Kidney (tissue), 14 donors: ENCODE data around the gene MAPKAP1. TPM values are rescaled to one million over a fixed set of nuclear protein-coding genes. Genes with fewer than 3 reads are reported as not detected.

ENCODE experiments used
- DNase-seq, 5 donors: peaks; one replicate each; pipeline ENCODE4 v3.0.0-alpha.2; 2013 to 2020
- FAIRE-seq: peaks from 2 replicates; lab custom pipeline; 2012; peaks lifted over from hg19 to GRCh38; lab: Jason Lieb, UNC
- H3K27ac ChIP-seq, 2 donors: one replicate each; pipeline ENCODE4 v1.7.0; 2013; ENCODE audit warnings: low read depth in 2 of 2, low read length in 2 of 2, inconsistent platforms in 1 of 2
- H3K27me3 ChIP-seq: one replicate; pipeline ENCODE4 v1.7.1; 2013; ENCODE audit warnings: low read length, inconsistent platforms; ENCODE audit not compliant: control insufficient read depth, insufficient read depth
- H3K36me3 ChIP-seq, 3 donors: one replicate each; pipeline versions ENCODE4 v1.7.0 to v1.7.1; 2013; ENCODE audit warnings: low read length in 3 of 3, control low read depth in 1 of 3, inconsistent platforms in 1 of 3; ENCODE audit not compliant: insufficient read depth in 3 of 3, control insufficient read depth in 2 of 3
- H3K4me1 ChIP-seq, 3 donors: one replicate each; pipeline versions ENCODE4 v1.7.0 to v1.7.1; 2013; ENCODE audit warnings: low read length in 3 of 3, inconsistent platforms in 1 of 3, low read depth in 1 of 3; ENCODE audit not compliant: control insufficient read depth in 2 of 3, insufficient read depth in 2 of 3
- H3K4me3 ChIP-seq, 3 donors: one replicate each; pipeline versions ENCODE4 v1.7.0 to v1.8.1; 2013; ENCODE audit warnings: low read length in 3 of 3, control low read depth in 1 of 3, inconsistent platforms in 1 of 3
- H3K9ac ChIP-seq, 3 donors: one replicate each; pipeline versions ENCODE4 v1.7.0 to v1.7.1; 2013; ENCODE audit warnings: low read length in 3 of 3, control low read depth in 1 of 3, inconsistent platforms in 1 of 3
- H3K9me3 ChIP-seq, 3 donors: one replicate each; pipeline versions ENCODE4 v1.7.0 to v1.7.1; 2013; ENCODE audit warnings: low read length in 3 of 3, control low read depth in 1 of 3, inconsistent platforms in 1 of 3; ENCODE audit not compliant: control insufficient read depth in 2 of 3, insufficient read depth in 1 of 3
- intact Hi-C: fragments of 100-400 bp; cut with DNase I; formaldehyde crosslinking; loops from one replicate; pipeline ENCODE4 v1.11.1; 2022
- polyA plus RNA-seq: library from polyadenylated mRNA; stranded (reverse); fragments of 350-450 nt; fragmentation: Illumina TruSeq; extraction: RNeasy Lipid Tissue Mini Kit (QIAGEN cat#74804); gene quantifications from one replicate; pipeline ENCODE4 v1.2.3, GENCODE V29; 2014; ENCODE audit warnings: low read depth, low replicate concordance; ENCODE audit not compliant: insufficient read depth
- total RNA-seq: library from RNA; stranded (reverse); fragmentation: NEBNext Ultra II Directional; extraction: Animal tissue kit (Norgen Biotek cat#: 25700); gene quantifications from one replicate; pipeline ENCODE4 v1.2.1, GENCODE V29; 2021
- TF ChIP-seq, protein P1 (sequence below): IDR thresholded peaks from 3 replicates; pipeline ENCODE4 v1.5.1; 2012; ENCODE audit warnings: mild to moderate bottlenecking, moderate library complexity, borderline replicate concordance; ENCODE audit not compliant: insufficient read depth; ENCODE audit errors: extremely low read depth
- donor health status: control.
- donor health status: control.
- donor health status: control.
- donor health status: control.
- donor health status: control.
- donor health status: DM: yes; HTN: yes; CAD: no.
- donor health status: Normal renal cell carcinoma (clear cell type).

The MAPKAP1 gene
- total and polyA plus RNA-seq, 2 donors from 2014 or later = 70.5 to 99.4 TPM

DNA sequence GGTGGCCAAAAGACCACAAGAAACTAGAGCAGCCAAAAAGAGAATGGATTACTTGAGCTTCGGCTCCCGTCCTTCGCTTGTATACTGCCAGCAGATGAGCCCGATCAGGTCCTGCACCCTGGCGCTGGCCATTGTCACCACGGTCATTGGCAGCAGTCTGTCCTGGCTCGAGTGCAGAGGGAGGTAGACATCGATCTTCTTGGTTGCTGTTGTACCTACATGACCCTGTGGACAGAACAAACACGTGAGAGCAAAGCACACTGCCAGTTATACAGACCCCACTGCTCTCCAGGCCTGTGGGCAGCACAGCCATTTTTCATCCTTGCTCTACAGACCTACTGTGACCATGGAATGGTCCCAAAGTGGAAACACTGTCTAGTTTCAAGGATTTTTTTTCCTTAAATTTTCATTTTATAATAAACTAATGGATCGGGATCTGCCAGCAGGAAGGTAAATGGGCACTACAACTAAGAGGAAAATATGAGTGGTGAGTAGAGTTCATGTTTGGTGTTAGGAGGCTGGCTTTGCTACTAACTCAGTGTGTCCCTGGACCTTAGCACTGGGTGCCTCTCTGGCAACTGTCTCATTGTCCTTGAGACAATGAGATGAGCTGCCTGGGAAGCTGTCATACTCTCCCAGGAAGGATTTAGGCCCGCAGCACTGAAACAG is 121.4 kb downstream of the MAPKAP1 start:
- TF ChIP-seq, protein P1, sequence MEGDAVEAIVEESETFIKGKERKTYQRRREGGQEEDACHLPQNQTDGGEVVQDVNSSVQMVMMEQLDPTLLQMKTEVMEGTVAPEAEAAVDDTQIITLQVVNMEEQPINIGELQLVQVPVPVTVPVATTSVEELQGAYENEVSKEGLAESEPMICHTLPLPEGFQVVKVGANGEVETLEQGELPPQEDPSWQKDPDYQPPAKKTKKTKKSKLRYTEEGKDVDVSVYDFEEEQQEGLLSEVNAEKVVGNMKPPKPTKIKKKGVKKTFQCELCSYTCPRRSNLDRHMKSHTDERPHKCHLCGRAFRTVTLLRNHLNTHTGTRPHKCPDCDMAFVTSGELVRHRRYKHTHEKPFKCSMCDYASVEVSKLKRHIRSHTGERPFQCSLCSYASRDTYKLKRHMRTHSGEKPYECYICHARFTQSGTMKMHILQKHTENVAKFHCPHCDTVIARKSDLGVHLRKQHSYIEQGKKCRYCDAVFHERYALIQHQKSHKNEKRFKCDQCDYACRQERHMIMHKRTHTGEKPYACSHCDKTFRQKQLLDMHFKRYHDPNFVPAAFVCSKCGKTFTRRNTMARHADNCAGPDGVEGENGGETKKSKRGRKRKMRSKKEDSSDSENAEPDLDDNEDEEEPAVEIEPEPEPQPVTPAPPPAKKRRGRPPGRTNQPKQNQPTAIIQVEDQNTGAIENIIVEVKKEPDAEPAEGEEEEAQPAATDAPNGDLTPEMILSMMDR = no peak
- Histone ChIP-seq H3K36me3 (no peaks in the 10 kb centered on the region), H3K4me3 (no peak overlapping the region), H3K27me3 (no peaks in the 10 kb centered on the region), H3K9ac (no peak overlapping the region), H3K9me3 (no peaks in the 10 kb centered on the region), H3K4me1 (peaks cover 0 to 1% (median 0%) of the 10 kb centered on the region in 3 donors), H3K27ac (no peak overlapping the region)
- intact Hi-C loops = no loop called here
- DNase-seq (no peak), FAIRE-seq (no peak)

GRCh38 chr9:125580701-125581286 is 126.2 kb downstream of the MAPKAP1 start:
- H3K9ac ChIP-seq = no peak overlapping the region
- DNase-seq = no peak
- FAIRE-seq = no peak
- H3K36me3 ChIP-seq = no peaks in the 10 kb centered on the region
- H3K4me3 ChIP-seq = no peak overlapping the region
- H3K9me3 ChIP-seq = no peaks in the 10 kb centered on the region
- peaks cover 0 to 4% (median 2%) of the 10 kb centered on the region in 3 donors for H3K4me1 ChIP-seq
- no peaks in the 10 kb centered on the region for H3K27me3 ChIP-seq
- intact Hi-C loops = no loop called here
- TF ChIP-seq, protein P1 = no peak
- H3K27ac ChIP-seq = no peak overlapping the region

DNA sequence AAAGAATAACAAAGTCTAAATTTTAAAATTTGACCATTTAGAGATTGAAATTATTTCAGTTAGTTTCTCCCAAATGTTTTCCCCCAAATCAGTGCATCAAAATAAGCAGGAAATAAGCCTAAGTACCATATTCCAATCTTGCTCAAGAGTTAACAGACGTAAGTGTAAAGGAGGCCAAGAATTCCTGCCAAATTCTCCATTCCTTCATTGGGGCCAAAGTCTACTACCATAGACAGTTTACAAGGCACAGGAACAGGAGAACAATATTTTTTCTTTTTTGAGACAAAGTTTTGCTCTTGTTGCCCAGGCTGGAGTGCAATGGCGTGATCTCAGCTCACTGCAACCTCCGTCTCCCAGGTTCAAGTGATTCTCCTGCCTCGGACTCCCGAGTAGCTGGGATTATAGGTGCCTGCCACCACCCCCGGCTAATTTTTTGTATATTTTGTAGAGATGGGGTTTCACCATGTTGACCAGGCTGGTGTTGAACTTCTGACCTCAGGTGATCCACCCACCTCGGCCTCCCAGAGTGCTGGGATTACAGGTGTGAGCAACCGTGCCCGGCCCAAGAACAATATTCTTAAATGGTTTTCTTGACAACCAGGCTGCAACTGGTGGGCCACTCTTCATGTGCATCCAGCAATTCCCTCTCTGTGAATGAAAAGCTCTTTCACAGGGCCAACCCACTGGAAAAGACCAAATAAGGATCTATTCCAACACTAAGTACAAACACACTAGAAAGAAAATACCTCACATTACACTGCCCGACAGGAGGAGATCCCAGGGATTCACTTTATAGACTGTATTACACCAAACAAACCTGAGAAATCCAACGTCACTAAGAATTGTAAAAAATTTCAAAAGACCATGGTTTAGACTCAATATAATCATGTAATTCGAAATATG is 127.7 kb downstream of the MAPKAP1 start:
- no peak for DNase-seq
- H3K27me3 ChIP-seq = no peaks in the 10 kb centered on the region
- H3K4me3 ChIP-seq = no peak overlapping the region
- peaks cover 0 to 4% (median 2%) of the 10 kb centered on the region in 3 donors for H3K4me1 ChIP-seq
- H3K9me3 ChIP-seq = no peaks in the 10 kb centered on the region
- TF ChIP-seq, protein P1 = no peak
- H3K9ac ChIP-seq = no peak overlapping the region
- no peak overlapping the region for H3K27ac ChIP-seq
- no peak for FAIRE-seq
- H3K36me3 ChIP-seq = no peaks in the 10 kb centered on the region
- intact Hi-C loops = no loop called here
